22Rv1 (cell line): ENCODE results near the gene ABL2.

ENCODE experiments used
- CTCF ChIP-seq: fragments of 450-650 bp; IDR thresholded peaks from 2 replicates; pipeline ENCODE4 v1.5.1; 2017; ENCODE audit warnings: mild to moderate bottlenecking
- ZFX ChIP-seq: fragments of 450-650 bp; IDR thresholded peaks from 2 replicates; pipeline ENCODE4 v1.6.1; 2017; ENCODE audit warnings: antibody characterized with exemption, borderline replicate concordance

DNA sequence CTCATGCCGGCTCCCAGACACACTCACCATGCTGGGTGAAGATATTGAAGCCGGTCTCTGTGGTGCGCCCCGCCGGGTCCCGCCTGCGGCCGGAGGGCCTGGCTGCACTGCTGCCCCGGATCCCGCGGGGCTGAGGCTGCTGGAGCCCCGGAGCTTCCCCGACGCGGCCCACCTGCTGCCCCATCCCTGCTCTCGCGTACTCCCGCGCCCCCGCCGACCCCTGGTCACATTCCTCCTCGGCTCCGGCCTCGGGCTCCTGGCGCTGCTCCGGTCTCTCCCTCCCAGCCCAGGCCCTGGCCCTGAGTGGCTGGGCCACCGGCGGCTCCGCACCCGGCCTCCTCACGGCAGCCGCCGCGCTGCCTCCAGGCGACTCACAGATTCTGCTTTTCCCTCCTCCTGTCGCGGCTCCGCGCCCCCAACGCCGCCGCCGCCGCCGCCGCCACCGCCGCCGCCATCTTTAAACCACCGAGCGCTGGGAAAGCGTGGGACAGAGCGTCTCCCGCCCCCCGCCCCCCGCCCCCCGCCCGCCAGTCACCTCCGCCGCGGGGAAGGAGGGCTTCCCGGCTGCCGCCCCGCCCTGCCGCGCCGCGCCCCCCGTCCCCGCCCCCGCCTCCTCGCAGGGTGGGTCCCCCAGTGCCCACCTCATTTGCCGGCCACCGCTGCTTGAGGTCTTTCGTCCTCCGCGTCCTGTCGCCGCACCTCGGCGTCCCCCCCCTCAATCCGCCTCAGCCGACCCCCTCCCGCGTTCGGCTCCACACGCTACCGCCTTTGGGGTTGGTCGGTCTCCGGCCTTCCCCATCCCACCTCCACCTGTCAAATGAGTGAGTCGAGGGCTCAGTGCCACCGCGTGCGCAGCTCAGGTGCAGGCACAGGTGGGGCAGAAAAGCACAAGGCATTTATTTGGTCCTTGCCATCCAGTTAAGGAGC lies at the start of gene ABL2:
- TF ChIP-seq CTCF (no peak), ZFX (no peak)
